Measurements from ENCODE around the gene ACE.

GRCh38 chr17:63542942-63543821, 66.3 kb downstream of the ACE start:
- TF ChIP-seq CTCF (IDR thresholded peaks at IDR 0.05) (no peak), POLR2AphosphoS5 (IDR thresholded peaks at IDR 0.05) (no peak), POLR2A (IDR thresholded peaks at IDR 0.05) (no peak)

Measured in breast epithelium (tissue), 3 donors.